ENCODE measurements around the gene TBCC.

Gene TBCC

DNA sequence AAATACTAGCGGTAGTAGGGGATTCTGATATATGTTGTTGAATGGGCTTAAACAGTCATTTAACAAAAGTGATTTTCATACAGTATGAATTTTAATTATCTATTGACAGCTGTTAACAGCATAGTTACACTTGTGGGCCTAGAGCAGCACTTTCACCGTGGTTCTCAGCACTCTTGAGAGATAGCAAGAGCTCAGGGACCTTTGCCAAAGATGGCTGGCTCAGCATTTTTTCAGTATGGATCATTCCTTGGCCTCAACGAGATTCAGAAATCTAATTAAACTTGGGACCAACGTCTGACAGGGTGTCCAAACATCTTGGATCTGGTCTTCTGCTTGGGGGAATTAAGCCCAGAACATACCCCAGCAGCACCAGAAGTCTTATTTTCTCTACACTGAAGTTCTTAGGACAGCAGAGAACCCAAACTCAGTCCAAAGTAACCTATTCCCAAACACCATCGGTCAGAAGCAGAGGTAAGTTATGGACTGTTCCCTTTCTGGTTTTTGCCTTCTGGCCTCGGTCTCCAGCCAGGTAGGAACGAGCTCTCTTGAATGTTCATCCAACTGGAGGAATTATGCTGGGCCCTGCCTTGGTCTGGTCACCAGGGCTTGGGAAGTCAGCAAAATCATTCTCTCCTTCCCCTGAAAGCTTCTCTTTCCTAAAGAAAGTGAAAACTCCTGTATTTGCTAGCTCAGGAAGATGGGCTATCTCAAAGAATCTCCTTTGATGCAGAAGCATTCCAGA is 49.2 kb downstream of the TBCC start:
- peak; percentile 51 to 54 for DNase-seq (ENCODE audit: low read depth in 2 of 2)

DNA sequence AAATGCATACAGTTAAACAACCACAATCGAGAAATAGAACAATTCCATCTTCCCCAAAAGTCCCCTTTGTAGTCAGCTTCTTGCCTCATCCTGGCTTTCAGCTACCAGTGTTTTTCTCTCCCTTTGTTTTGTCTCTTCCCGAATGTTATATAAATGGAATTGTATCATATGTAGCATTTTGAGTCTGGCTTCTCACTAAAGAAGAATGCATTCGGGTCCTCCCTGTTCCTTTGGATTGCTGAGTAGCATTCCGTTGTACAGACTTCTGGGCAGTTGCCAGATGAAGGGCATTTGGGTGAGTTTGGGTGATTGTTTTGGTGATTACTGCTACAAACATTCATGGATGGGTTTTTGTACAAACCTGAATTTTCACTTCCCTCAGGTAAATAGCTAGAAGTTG is 51.3 kb downstream of the TBCC start:
- peak; percentile 51 to 62 for DNase-seq (ENCODE audit: low read depth in 2 of 2)

Measured in fibroblast of skin of left biceps (primary cell).